Activated T-helper 9 cell treated with anti-CD3 and anti-CD28 coated beads, Interleukin-2, amount 50 U/mL, for 16 hours (primary cell): ENCODE data around the gene SFN.
A peak's percentile ranks its signal among the peaks of the same experiment; 100 is the strongest.
"Not testable (repeated sequence)": the region's sequence is repeated elsewhere in the genome, so short reads cannot be mapped to it uniquely, and the experiment has no call there.

Source experiments
- DNase-seq: peaks from one replicate; pipeline ENCODE4 v3.0.0-alpha.2; 2020; ENCODE audit warnings: low read depth

Gene SFN

GRCh38 chr1:26862781-26863684, at the start of gene SFN:
Gene SFN, plus strand, starts transcription at chr1:26863149. Its CDS starts 64 bp downstream, at chr1:26863213.
- peak; percentile 24 for DNase-seq

GRCh38 chr1:26814377-26814776, 48.6 kb upstream of the SFN start:
- no peak for DNase-seq

- no peak for DNase-seq
These were observed 48.1 kb upstream of the SFN start for GRCh38 chr1:26814893-26815292.

DNA sequence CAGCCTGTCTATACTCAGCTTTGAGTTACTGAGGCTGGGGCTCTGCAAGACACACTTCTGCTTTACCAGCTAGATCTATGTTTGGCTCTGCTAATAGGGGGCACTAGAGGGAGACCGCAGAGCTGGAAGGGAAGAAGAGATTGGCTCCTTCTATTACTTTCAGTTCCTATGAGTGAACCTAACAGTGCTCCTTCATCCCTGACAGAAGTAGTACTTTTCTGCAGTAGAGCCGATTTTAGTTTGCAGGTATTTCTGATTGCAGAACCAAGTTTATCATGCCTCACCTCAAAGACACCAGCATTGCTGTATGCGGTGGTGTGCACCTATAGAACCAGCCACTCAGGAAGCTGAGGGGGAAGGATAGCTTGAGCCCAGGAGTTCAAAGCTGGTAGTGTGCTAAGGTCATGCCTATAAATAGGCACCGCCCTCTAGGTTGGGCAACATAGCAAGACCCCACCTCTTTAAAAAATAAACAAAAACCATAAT, 42.1 kb upstream of the SFN start:
- no peak for DNase-seq

DNA sequence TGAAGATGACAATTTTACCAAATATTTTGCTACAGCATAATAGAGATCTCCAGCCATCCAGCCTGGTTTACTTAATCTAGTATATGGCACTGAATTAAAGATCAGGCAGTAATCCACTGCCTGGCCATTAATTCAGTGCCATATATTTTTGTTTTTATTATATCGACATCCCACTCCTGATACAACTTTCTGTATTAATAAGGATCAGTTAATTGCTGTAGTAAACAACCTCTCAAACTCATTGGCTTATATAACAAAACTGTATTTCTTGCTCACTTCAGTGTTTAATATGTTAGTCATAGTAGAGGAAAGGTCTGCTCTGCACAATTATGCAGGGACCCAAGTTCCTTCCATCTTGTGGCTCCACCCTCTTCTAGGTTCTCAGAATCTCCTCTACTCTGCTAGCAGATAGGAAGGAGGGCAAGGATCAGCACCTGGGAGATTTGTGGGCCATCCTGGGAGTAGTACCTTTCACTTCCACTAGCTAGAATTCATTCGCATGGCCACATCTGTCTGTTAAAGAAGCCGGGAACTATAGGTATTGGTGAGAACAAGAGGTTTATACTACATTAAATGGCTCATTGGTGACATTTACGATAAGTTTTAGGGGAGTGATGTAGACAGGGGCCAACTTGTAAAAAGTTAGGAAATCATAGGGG, 40.1 kb upstream of the SFN start:
- no peak for DNase-seq

- DNase-seq, result no peak
These were observed 38.2 kb upstream of the SFN start for GRCh38 chr1:26824731-26825130.

DNA sequence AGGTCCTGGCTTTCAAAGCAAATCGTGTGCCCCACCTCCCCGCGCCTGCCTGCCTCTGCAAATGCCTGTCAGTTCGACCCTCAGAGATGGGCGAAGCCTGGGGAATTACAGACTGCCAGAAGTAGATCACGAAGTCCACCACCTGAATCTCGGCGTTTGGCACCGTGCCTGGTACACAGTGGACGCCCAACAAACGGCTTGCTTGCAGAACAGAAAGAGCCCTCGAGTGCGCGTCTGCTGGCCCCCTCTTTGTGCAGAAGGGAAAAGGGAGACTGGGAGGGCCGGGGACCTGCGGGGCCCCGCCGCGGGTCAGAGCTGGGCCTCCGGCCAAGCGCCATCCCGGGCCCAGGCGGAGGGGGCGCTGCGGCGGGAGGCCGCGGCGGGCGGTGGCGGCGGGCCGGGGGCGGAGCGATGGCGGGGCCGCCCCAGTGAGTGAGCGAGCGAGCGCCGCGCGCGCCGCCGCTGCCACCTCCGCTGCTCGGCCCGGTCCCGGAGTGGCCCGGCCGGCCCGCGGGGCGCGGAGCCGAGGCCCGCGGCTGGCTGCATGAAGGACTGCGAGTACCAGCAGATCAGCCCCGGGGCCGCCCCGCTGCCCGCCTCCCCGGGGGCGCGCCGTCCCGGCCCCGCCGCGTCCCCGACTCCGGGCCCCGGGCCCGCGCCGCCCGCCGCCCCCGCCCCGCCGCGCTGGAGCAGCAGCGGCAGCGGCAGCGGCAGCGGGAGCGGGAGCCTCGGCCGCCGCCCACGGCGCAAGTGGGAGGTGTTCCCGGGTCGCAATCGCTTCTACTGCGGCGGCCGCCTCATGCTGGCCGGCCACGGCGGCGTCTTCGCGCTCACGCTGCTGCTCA, 36.5 kb upstream of the SFN start, which contains the start of gene ZDHHC18:
Gene ZDHHC18 (plus strand): TSS at position 428 of the 845 bp plus-strand sequence. CDS start 117 bp downstream, at position 545.
- peak; percentile 63 for DNase-seq

DNA sequence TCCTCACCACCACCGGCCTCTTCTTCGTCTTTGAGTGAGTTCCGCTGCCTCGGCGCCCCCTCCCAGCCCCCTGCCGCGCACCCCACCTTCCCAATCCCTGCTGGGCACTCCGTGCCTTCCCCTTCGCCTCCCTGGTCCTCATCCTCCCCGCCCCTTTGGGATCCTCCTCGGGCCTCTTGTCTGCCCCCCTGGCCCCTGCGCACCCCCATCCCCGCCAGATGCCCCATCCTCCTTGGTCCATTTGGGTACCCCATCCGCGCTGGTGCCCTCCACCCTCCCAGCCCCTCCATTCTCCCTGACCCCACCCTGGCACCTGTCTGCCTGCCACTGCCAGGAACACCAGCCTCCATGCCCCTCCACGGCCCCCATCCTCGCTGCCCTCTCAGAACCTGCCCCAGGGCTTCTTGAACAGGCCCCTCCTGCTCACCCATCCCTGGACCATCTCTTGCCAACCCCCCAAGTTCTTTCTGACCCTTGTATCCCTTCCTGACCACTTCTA, 35.8 kb upstream of the SFN start:
- no peak for DNase-seq

GRCh38 chr1:26827663-26828062, 35.3 kb upstream of the SFN start:
- no peak for DNase-seq

GRCh38 chr1:26828411-26828991, 34.4 kb upstream of the SFN start:
- no peak for DNase-seq

GRCh38 chr1:26829184-26829911, 33.6 kb upstream of the SFN start:
- no peak for DNase-seq

DNA sequence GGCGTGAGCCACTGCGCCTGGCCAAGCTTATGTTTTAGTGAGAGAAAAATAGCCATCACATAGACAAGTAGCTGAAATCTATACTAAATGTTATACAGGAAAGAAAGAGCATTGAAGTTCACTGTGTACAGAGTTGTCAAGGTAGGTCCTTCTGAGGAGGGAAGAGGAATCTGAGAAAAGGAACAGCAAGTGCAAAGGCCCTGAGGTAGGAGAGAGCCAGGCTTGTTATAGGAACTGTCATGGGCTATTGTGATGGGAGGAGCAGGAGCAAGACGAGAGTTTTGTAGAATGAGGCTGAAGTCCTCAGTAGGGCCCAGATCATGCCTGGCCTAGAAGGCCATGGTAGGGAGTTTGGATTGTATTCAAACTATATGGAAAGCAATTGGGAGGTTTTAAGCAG, 31.9 kb upstream of the SFN start:
- DNase-seq, result no peak

DNA sequence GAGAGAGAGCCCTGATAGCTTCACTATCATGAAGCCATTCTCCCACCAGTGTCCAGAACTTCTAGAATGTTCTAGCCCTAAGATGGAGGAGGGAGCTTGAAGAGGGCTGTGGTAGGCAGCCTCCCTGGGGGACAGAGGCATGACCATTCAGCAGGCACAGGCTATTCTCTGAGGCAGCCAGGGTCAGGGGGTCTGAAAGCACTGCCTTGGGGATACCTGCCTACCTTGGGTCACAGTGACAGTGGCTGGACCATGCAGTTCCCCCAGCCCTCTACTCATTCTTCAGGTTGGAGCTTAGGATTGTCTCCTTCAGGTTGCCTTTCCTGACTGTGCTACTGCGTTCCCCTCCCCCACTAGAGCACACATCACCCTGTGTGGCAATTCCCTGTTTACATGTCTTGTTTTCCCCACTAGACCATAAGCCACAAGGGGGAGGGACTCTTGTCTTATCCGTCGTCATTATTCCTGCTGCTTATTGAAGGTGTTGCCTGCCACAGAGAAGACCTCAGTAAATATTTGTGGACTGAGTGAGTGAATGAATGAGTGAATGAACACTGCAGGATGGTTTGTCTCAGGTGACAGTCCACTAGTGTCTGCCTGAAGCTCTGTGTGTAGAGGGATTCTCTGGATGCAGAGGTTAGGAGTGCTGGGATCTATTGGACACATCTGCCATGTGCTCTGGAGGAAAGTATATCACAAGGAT, 31.3 kb upstream of the SFN start:
- DNase-seq, result no peak

DNA sequence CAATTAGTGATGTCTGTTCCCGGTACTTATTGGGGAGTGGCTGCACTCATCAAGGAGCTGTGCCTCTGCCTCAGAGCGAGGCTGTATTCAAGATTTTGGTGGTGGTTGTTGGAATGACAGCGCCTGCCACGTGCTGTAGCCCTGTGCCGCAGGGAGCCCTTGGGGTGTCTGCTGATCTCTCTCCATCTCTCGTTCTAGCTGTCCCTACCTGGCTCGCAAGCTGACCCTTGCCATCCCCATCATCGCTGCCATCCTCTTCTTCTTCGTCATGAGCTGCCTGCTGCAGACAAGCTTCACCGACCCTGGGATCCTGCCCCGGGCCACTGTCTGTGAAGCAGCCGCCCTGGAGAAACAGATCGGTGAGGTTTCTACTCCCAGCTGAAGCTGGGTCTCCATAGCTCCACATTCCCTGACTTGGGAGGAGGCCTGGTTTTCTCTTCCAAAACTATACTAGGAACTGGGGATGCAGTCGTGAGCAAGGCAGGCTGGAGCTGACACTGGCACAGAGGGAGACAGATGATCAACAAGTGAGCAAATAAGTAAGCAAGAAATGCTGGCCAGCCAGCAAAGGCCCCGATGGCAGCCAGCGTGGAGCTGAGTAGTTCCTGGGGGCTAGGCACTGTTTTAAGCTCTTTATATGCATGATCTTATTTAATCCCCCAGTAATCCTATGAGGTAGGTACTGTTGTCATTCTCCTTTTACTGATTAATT, 30.5 kb upstream of the SFN start:
- DNase-seq, result no peak

DNA sequence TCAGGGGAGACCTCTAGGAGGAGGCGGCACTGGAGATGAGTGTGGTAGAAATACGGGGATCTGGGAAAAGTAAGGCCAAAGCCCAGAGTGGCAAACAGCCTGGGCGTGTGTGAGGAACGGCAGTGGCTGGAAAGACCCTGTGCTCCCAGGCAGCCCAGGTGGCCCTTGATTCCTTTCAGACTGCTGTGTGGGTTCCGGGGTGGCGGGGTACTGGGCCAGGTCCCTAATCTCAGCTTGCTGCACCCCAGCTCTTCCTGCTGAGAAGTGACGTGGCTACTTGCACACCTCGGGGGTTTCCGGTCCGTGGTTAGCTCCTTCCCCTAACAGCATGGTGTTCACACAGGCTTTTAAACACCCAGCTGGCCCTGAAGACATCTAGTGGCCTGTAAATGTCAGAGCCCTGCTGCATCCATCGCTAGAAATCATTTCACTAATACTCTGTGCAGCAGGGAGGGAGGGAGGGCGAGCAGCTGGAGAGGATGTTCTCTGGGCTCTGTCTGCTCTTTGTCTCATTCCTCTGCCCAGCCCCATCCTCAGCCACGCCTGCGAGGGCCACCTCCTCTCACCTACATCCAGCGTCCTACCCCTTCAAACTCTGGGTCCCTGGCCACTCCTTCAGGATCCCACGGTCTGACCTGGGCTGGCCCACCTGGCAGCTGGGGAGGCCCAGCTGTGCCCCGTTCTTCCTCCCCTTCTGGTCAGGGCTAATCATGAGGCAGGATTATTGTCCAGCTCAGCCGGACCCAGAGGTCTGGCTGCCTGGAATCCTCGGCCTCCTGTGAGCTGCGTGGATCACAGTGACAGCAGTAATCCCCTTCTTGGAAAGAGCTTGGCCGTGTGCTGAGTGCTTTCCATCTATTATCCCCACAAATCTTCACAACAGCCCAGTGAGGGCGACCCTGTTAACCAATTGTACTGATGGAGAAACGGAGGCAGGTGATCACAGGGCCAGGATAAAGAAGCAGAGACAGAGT, 29.2 kb upstream of the SFN start:
- DNase-seq, result peak; percentile 77

GRCh38 chr1:26837665-26838064, 25.3 kb upstream of the SFN start:
- not testable (repeated sequence) for DNase-seq

DNA sequence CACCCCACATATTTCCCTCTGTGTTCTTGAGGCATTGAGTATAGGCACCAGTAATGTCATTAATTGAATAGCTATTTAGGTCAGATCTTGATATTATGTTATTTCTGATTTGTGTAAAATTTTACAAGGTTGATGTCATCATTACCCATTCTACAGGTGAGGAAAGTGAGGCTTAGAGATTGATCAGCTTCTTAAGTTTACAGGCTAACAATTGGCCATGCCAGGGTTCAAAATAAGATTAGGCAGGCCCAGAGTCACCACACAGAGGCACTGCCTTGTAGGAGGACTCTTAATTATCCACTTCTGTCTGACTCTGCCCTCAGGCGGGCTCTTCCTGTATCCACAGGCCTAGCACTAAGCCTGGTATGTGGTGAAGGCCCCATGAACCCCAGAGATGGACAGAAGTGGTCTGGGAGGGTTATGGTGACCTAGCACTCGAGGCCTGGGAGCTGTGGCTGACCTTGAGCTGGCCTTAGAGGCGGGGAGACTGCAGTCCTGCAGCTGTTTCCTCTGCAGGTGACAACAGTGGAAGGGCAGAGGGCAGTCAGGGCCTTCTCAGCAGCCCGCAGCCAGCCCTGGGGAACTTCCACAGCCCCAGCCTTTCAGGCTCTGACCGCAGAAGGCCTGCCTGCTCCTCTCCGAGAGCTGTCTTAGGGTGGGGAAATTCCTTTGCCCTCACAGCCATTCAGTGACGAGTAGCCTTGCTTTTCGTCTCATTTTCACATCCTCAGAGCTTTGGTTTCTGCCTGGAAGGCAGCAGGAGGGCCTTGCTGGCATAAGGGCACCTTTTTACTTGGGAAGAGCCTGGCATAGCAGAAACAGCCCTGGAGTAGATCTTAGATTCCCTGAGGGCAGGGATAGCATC, 24.2 kb upstream of the SFN start:
- peak; percentile 61 for DNase-seq
